GM19468 (cell line): Measurements from ENCODE around the gene BCL2L15.
"Not testable (repeated sequence)": the region's sequence is repeated elsewhere in the genome, so short reads cannot be mapped to it uniquely, and the experiment has no call there.

Source experiments
- ATAC-seq: cut with Tn5 transposase; IDR thresholded peaks from one replicate; pipeline ENCODE4 v1.9.1; 2021; ENCODE audit warnings: mild to moderate bottlenecking, moderate library complexity, moderate number of reproducible peaks; ENCODE audit not compliant: unreplicated experiment; ENCODE audit errors: extremely low read depth

Gene BCL2L15

GRCh38 chr1:113874012-113874879 lies 13.1 kb downstream of the BCL2L15 start:
- no peak for ATAC-seq

- ATAC-seq, result no peak
Measured at GRCh38 chr1:113872219-113872935, 15.0 kb downstream of the BCL2L15 start.

DNA sequence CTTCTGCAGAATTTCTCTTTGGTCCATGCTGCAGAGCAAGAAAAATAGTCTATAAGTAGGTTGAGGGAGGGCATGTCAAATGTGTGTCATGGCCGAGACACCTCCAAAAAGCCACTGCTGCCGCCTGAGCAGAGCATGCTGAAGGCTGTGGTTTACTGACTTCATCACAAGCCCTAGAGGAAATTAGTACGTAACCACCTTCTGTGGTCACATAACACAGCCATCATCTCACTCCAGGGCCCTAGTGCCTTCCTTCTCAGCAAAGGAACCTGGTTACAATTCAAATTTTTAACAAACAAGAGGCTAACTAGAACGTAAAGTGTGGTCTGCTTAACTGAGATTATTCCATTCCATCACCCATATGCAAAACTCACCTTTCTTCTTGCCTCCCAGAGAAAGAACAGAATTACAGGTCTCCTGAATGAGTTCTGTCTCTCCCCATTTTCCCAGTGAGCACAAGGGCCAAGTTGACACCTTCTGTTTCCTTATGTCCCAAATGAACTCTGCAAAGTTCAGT lies 15.7 kb downstream of the BCL2L15 start, which contains the start of gene PTPN22:
Gene PTPN22, minus strand, starts transcription at position 116 of the 517 bp plus-strand sequence.
- ATAC-seq, result peak; percentile 92

GRCh38 chr1:113870778-113871177 lies 16.6 kb downstream of the BCL2L15 start:
- no peak for ATAC-seq

DNA sequence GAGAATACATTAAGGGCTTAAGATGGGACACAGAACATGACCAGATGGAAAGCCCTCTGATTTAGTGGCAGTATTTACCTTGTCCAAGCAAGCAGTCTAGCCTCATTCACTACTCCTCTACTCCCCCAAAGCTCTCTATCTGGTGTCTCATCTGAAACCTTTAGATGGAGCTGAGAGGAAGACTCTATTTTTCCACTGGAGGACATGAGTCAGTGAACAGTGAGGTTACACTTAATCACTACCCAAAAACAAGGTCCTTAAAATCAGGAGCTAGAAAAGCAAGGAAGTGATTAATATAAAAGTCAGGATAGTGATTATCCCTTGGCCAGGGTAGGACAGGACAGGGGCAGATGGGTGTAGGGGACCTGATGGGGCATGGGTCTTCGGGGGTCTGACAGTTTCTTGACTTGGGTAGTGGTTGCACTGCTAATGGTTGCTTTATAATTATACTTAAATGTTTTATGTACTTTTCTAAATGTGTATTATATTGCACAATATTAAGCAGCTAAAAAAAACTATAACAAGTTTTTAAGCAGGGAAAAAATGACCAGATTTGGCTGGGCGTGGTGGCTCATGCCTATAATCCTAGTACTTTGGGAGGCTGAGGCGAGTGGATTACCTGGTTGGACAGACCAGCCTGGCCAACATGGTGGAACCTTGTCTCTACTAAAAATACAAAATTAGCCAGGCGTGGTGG lies 18.8 kb downstream of the BCL2L15 start:
- no peak for ATAC-seq

GRCh38 chr1:113861641-113862040 lies 25.7 kb downstream of the BCL2L15 start:
- ATAC-seq, result no peak

DNA sequence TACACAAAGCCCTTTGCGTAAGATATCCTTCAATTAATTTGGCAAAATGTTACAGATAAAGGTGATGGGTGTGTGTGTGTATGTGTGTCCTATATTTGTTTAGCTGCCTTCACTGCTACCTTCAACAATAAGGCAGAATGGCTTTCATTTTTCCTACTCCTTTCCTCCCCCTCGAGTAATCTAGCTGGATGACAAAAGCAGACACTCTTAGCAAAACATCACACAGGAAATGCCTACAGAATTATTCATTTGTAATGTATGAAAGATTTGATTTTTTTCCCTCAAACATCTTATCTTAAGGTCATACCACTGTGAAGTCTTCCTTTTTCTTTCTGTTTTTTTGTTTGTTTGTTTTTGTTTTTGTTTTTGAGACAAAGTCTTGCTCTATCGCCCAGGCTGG lies 26.5 kb downstream of the BCL2L15 start:
- ATAC-seq, result no peak

DNA sequence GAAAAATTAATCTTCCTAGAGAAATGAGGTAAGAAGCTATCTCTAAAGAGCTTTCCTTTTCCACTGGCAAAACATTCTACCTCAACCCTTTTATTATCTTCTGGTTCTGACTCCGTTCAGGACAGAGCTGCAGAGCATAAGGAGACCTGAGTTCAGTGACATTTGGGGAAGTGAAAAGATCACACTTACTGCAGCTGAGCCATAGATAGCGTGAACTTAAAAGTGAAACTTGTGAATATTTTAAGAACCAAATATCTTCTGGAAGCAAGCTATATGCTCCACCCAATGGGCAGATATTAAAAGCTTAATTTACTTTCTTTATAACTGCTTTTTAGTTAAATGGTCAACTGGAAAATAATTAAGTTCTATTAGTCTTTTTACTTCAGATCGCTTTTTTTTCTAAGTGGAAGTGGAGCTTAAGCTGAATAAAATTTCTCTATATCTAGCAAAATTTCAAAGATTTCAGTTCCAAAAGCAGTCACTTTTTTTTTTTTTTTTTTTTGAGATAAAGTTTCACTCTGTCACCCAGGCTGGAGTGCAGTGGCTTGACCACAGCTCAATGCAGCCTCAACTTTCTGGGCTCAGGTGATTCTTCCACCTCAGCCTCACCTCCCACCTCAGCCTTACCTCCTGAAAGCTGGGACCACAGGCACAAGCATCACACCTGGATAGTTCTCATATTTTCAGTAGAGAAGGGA lies 27.8 kb downstream of the BCL2L15 start:
- ATAC-seq, result peak; percentile 84

DNA sequence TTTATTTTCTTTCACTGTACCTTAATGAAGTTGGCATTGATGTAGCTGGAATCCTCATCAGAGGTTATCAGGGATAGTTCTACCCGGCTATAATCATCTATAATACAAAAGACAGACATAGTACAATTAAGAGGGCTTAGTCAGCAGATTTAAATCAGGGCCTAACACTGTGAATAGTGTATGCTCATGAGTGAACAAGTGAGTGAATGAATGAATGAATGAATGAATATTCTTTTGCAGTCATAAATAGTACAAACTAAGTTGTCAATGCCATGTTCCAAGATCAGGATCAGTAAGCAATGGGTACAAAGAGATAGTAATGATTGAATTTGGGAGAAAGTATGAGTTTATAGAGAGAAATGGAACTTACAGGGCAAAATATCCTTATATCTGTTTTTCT lies 28.4 kb downstream of the BCL2L15 start:
- no peak for ATAC-seq

DNA sequence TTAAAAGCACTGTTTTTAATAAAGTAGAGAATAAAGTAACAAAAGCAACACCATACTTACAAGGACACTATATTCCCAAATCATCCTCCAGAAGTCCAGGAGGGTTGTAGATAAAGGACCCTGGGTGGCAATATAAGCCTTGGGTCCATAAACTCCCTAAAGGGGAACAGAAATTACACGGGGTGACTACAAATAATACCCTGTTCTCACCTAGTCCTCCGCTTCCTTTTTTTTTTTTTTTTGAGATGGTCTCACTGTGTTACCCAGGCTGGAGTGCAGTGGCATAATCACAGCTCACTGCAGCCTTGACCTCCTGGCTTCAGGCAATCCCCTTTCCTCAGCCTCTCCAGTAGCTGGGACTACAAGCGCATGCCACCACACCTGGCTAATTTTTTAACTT lies 29.0 kb downstream of the BCL2L15 start:
- no peak for ATAC-seq

- ATAC-seq, result no peak
Measured at GRCh38 chr1:113857776-113858175, 29.6 kb downstream of the BCL2L15 start.

DNA sequence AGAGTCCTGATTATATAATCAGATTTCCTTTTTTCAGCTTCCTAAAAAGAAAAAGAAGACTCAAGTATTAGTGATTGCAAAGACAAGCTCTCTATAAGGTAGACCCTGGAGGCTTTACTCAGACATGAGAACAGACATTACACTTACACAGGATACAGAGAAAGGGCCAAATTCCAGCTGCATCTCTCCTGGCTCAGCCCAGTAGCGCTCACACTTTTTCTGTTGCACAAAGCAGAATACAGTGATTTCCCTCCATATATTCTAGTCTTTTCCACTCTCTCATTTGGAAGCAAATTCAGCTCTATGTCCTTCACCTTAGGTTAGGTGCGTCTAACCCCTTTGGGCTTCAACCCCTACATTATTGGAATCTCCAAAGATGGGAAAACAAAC lies 31.0 kb downstream of the BCL2L15 start:
- no peak for ATAC-seq

DNA sequence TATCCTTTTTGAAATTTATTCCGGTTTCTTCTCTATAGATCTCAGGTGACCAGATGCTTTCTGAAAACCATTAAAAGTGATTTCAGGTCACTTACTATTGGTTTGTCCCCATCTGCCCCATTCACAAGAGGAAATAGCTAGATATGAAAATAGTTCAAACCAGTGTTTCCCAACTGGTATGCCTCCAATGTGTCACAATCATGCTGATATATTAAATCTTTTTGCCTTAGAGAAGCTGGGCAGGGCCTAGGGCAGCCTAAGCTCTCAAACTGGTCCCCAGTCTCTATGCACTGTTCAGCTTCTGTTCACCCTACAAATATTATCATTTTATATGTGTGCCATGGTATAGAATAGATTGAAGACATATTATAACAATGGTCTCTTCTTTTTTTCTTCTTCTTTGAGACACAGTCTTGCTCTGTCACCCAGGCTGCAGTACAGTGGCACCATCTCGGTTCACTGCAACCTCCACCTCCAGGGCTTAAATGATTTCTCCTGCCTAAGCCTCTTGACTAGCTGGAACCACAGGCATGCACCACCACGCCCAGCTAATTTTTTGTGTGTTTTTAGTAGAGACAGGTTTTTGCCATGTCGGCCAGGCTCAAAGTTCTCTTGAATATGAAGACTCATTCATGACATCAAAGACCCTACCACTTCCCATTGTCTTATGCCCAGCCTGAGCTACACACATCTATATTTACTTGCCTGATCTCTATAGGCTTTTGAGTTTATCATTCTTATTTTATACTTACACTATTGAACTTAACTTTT lies 31.6 kb downstream of the BCL2L15 start:
- no peak for ATAC-seq

DNA sequence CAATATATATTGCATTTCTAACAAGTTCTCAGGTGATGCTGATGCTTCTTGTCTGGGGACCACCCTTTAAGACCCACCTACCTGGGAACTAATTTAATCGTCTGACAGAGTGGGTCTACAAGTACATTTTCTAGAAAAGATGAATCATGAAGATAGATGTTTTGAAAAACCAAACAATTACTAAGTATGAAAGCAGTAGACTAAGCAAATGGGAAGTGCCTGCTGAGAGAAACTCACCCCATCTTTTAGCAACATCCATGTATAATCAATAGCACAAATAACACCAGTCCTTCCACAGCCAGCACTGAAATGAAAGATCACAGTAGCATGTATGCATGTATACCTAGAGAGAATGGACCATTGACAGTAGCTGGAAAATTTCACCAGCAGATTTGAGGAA lies 33.1 kb downstream of the BCL2L15 start:
- no peak for ATAC-seq

- not testable (repeated sequence) for ATAC-seq
Measured at GRCh38 chr1:113852694-113853093, 34.7 kb downstream of the BCL2L15 start.

DNA sequence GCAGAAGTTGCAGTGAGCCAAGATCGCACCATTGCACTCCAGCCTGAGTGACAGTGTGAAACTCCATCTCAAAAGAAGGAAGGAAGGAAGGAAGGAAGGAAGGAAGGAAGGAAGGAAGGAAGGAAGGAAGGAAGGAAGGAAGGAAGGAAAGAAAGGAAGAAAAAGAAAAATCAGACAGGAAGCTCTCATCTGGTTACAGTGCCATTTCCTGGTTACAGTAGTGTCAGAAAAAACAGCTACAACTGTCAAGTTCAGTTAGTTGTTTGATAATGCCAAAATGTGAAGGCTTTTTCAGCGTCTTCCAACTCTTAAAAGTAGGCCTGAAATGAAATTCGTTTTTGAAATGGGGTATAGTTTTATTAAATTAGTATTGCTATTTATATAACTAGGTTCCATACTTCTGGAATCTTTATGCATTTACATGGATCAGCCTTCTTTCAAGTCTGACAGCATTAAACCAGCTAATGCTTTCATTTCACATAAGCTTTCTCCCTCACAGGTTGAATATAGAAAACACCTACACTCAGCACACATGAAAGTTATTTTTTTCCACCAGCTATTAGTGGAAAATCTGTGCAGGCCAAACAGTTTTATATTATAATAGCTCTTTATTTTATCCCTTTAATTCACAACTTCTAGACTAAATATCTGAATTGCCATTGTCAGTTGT lies 37.1 kb downstream of the BCL2L15 start:
- no peak for ATAC-seq

- ATAC-seq, result no peak
Measured at GRCh38 chr1:113849072-113849471, 38.3 kb downstream of the BCL2L15 start.

DNA sequence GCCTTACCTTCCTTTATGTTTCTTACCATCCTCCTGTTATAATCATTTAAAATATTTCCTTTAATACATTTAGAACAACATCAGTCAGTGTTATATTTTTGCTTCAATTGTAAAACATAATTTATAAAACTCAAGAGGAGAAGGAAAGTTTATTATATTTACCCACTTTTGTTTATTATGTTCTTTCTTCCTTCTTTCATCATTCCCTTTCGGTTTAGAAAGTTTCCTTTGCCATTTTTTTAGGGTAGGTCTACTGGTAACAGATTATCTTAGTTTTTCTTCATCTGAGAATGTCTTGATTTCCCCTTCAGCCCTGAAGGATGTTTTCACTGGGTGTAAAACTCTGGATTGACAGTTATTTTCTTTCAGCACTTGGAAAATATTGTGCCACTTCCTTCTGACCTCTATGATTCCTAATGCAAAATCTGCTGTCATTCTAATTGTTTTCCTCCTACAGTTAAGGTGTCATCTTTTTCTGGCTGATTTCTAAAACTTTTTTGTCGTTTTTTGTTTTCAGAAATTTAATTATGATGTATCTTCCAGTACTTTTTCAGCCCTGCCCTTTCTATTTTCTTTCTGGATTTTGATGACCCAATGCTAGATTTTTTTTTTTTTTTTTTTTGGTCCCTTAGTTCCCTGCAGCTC lies 40.9 kb downstream of the BCL2L15 start:
- ATAC-seq, result no peak
